H9 (cell line): ENCODE measurements around the gene PRKCA. TPM values are rescaled to one million over a fixed set of nuclear protein-coding genes. Genes with fewer than 3 reads are reported as not detected.

Experiments
- DNase-seq: peaks from one replicate; pipeline ENCODE4 v3.0.0-alpha.2; 2017
- H2AFZ ChIP-seq: one replicate; pipeline ENCODE4 v1.6.1; 2013; ENCODE audit warnings: mild to moderate bottlenecking, low read length, control low read depth, moderate library complexity
- H2AK5ac ChIP-seq: 2 replicates; pipeline ENCODE4 v1.6.1; 2013; ENCODE audit warnings: low read length, control low read depth, mixed read lengths; ENCODE audit not compliant: insufficient read length
- H2BK120ac ChIP-seq: one replicate; pipeline ENCODE4 v1.6.1; 2013; ENCODE audit warnings: low read depth, mild to moderate bottlenecking, low read length, control low read depth, inconsistent platforms; ENCODE audit not compliant: poor library complexity, severe bottlenecking
- H2BK12ac ChIP-seq: 2 replicates; pipeline ENCODE4 v1.6.1; 2013; ENCODE audit warnings: low read length, control low read depth, mixed read lengths, low read depth; ENCODE audit not compliant: insufficient read length
- H2BK15ac ChIP-seq: 2 replicates; pipeline ENCODE4 v1.6.1; 2013; ENCODE audit warnings: low read depth, low read length, control low read depth
- H2BK20ac ChIP-seq: one replicate; pipeline ENCODE4 v1.6.1; 2013; ENCODE audit warnings: low read depth, mild to moderate bottlenecking, low read length, control low read depth, inconsistent platforms; ENCODE audit not compliant: poor library complexity, severe bottlenecking
- H2BK5ac ChIP-seq: 2 replicates; pipeline ENCODE4 v1.6.1; 2013; ENCODE audit warnings: low read length, control low read depth, mixed read lengths; ENCODE audit not compliant: insufficient read length
- H3K14ac ChIP-seq: 2 replicates; pipeline ENCODE4 v1.6.1; 2013; ENCODE audit warnings: low read length, control low read depth; ENCODE audit not compliant: insufficient read depth
- H3K18ac ChIP-seq: 2 replicates; pipeline ENCODE4 v1.6.1; 2013; ENCODE audit warnings: low read depth, mild to moderate bottlenecking, mixed read lengths, low read length, control low read depth; ENCODE audit not compliant: insufficient read length
- H3K23ac ChIP-seq: 2 replicates; pipeline ENCODE4 v1.6.1; 2013; ENCODE audit warnings: low read length, control low read depth, mixed read lengths, low read depth; ENCODE audit not compliant: insufficient read length
- H3K23me2 ChIP-seq: 2 replicates; pipeline ENCODE4 v1.6.1; 2013; ENCODE audit warnings: low read depth, mild to moderate bottlenecking, mixed read lengths, low read length, control low read depth; ENCODE audit not compliant: insufficient read length, poor library complexity, severe bottlenecking
- H3K27ac ChIP-seq: 2 replicates; pipeline ENCODE4 v1.5.1; 2013; ENCODE audit warnings: low read length, control low read depth, mixed read lengths, low read depth; ENCODE audit not compliant: insufficient read length
- H3K27me3 ChIP-seq: 2 replicates; pipeline ENCODE4 v1.6.1; 2013; ENCODE audit warnings: low read length, control low read depth, inconsistent platforms; ENCODE audit not compliant: insufficient read depth
- H3K4ac ChIP-seq: 2 replicates; pipeline ENCODE4 v1.6.1; 2013; ENCODE audit warnings: low read depth, mild to moderate bottlenecking, control low read depth, inconsistent platforms, low read length, moderate library complexity
- H3K4me1 ChIP-seq: 2 replicates; pipeline ENCODE4 v1.6.1; 2013; ENCODE audit warnings: low read length, control low read depth, inconsistent platforms; ENCODE audit not compliant: insufficient read depth
- H3K4me2 ChIP-seq: 2 replicates; pipeline ENCODE4 v1.6.1; 2013; ENCODE audit warnings: low read length, control low read depth, mixed read lengths; ENCODE audit not compliant: insufficient read length, insufficient read depth
- H3K56ac ChIP-seq: 2 replicates; pipeline ENCODE4 v1.6.1; 2013; ENCODE audit warnings: low read depth, mild to moderate bottlenecking, mixed read lengths, low read length, control low read depth; ENCODE audit not compliant: insufficient read length
- H3K79me1 ChIP-seq: 2 replicates; pipeline ENCODE4 v1.6.1; 2013; ENCODE audit warnings: low read depth, mild to moderate bottlenecking, moderate library complexity, low read length, control low read depth, inconsistent platforms; ENCODE audit not compliant: insufficient read depth, poor library complexity, severe bottlenecking
- H3K79me2 ChIP-seq: 2 replicates; pipeline ENCODE4 v1.6.1; 2013; ENCODE audit warnings: low read length, control low read depth, inconsistent platforms; ENCODE audit not compliant: insufficient read depth
- H3K9ac ChIP-seq: 2 replicates; pipeline ENCODE4 v1.6.1; 2013; ENCODE audit warnings: low read length, control low read depth, mixed read lengths; ENCODE audit not compliant: insufficient read length; ENCODE audit errors: extremely low read depth
- H3K9me3 ChIP-seq: one replicate; pipeline ENCODE4 v1.6.1; 2013; ENCODE audit warnings: low read depth, low read length, inconsistent platforms; ENCODE audit not compliant: control insufficient read depth
- H3T11ph ChIP-seq: one replicate; pipeline ENCODE4 v1.6.1; 2013; ENCODE audit warnings: mild to moderate bottlenecking, low read length, control low read depth, inconsistent platforms
- H4K20me1 ChIP-seq: one replicate; pipeline ENCODE4 v1.6.1; 2013; ENCODE audit not compliant: control insufficient read depth, insufficient read length, insufficient read depth
- H4K5ac ChIP-seq: 2 replicates; pipeline ENCODE4 v1.6.1; 2013; ENCODE audit warnings: low read depth, mild to moderate bottlenecking, mixed read lengths, low read length, control low read depth; ENCODE audit not compliant: insufficient read length
- H4K8ac ChIP-seq: replicated peaks from 2 replicates; pipeline ENCODE4 v1.6.1; 2013; ENCODE audit warnings: low read length, control low read depth, mixed read lengths, low read depth; ENCODE audit not compliant: insufficient read length
- H4K91ac ChIP-seq: 2 replicates; pipeline ENCODE4 v1.6.1; 2013; ENCODE audit warnings: low read depth, mild to moderate bottlenecking, moderate library complexity, mixed read lengths, low read length, control low read depth; ENCODE audit not compliant: insufficient read length
- H3K27ac Mint-ChIP-seq, 3 experiments: 2 replicates in 2 of 3; 3 replicates in 1 of 3; pipeline ENCODE4 v1.8.0; 2020 to 2021; ENCODE audit warnings: mixed read lengths in 3 of 3, mild to moderate bottlenecking in 1 of 3, moderate library complexity in 1 of 3
- H3K27me3 Mint-ChIP-seq: 2 replicates; pipeline ENCODE4 v1.8.0; 2021; ENCODE audit warnings: low read depth, mild to moderate bottlenecking, moderate library complexity, mixed read lengths
- H3K36me3 Mint-ChIP-seq, 3 experiments: 2 replicates in 2 of 3; 3 replicates in 1 of 3; pipeline ENCODE4 v1.8.0; 2020 to 2021; ENCODE audit warnings: low read depth in 3 of 3, mixed read lengths in 3 of 3; ENCODE audit not compliant: insufficient read depth in 1 of 3
- H3K4me1 Mint-ChIP-seq, 2 experiments: 2 replicates each; pipeline ENCODE4 v1.8.0; 2020; ENCODE audit warnings: mixed read lengths in 2 of 2
- H3K4me3 Mint-ChIP-seq, 2 experiments: 2 replicates in 1 of 2; 3 replicates in 1 of 2; pipeline ENCODE4 v1.8.0; 2020 to 2021; ENCODE audit warnings: mild to moderate bottlenecking in 2 of 2, mixed read lengths in 2 of 2, moderate library complexity in 1 of 2
- H3K9me3 Mint-ChIP-seq, 2 experiments: 2 replicates in 1 of 2; 3 replicates in 1 of 2; pipeline ENCODE4 v1.8.0; 2020; ENCODE audit warnings: mild to moderate bottlenecking in 2 of 2, mixed read lengths in 2 of 2, moderate library complexity in 1 of 2
- WGBS: extraction: QIAGEN DNeasy Blood & Tissue Kit; methylation state at CpG from one replicate; pipeline ENCODE4 v1.1.7; 2013; ENCODE audit warnings: missing lambda C conversion rate, low lambda C conversion rate, mixed read lengths; ENCODE audit not compliant: insufficient read length; ENCODE audit errors: extremely low coverage; 5-methylcytosine and 5-hydroxymethylcytosine counted together
- total RNA-seq: library from RNA; stranded (reverse); gene quantifications from 2 replicates; pipeline ENCODE4 v1.2.1, GENCODE V29; 2021
- TF ChIP-seq, protein P1 (sequence below): fragments of 200-600 bp; sonication (generic); conservative IDR thresholded peaks from 3 replicates; pipeline ENCODE4 v1.8.0; 2021; ENCODE audit warnings: antibody characterized with exemption, mild to moderate bottlenecking

PRKCA gene
- total RNA-seq, 1 experiment from 2014 or later = 10.5 TPM

DNA sequence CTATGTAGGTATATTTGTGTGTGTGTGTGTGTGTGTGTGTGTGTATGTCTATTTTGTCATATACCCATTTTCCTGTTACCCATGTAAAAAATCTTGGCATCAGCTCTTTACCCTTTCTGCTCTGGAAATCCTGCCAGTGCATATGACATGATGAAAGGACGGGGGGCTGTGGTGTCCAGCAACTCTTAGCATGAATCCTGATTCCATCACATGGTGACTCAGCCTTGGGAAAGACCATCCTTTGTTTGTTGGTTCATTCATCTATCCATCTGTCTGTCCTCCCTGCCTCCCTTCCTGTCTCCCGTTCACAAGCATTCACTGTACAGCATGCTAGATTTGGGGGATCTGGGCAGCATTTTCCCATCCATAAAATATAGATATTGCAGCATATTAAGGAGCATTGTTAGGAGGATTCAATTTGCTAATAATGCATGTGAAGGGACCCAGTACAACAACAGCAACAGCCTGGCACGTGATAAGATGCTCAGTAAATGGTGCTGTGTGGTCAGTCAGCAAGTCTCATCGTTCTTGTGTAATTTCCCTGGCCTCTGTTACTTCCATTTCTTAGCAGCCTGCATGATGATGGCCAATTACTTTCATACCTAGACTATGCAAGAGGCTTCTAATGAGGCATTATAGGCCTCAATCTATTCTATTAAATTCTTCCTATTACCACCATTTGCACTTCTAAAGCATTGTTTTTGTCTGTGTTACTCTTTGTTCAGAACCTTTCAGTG lies 191.0 kb downstream of the PRKCA start:
- Histone ChIP-seq H2BK120ac (no peak overlapping the region), H3K18ac (no peak overlapping the region), H4K91ac (no peak overlapping the region), H3K4me1 (peaks cover 7% of the 10 kb centered on the region), H3K27ac (no peak overlapping the region), H3T11ph (no peak overlapping the region), H3K14ac (no peak overlapping the region), H2BK5ac (no peak overlapping the region), H2AK5ac (no peak overlapping the region), H3K27me3 (no peaks in the 10 kb centered on the region), H3K4ac (no peak overlapping the region), H3K23ac (no peak overlapping the region), H4K8ac (no peak overlapping the region), H3K23me2 (no peaks in the 10 kb centered on the region), H3K4me2 (no peak overlapping the region), H2BK12ac (no peak overlapping the region), H2AFZ (no peak overlapping the region), H2BK20ac (no peak overlapping the region), H3K79me2 (no peaks in the 10 kb centered on the region), H3K79me1 (no peaks in the 10 kb centered on the region), H3K9me3 (no peaks in the 10 kb centered on the region), H3K9ac (no peak overlapping the region), H3K56ac (no peak overlapping the region), H4K20me1 (no peaks in the 10 kb centered on the region), H2BK15ac (no peak overlapping the region), H4K5ac (no peak overlapping the region)
- H3K36me3 Mint-ChIP-seq = no peaks in the 10 kb centered on the region
- WGBS = no CpG with 5 or more reads among the region's 4 CpGs
- no peak overlapping the region for H3K4me3 Mint-ChIP-seq
- H3K27ac Mint-ChIP-seq = peak overlapping the region in 2 of 3 experiments; percentile 64 to 81; a peak in 2 of 7 replicates
- no peaks in the 10 kb centered on the region for H3K27me3 Mint-ChIP-seq
- TF ChIP-seq, protein P1, sequence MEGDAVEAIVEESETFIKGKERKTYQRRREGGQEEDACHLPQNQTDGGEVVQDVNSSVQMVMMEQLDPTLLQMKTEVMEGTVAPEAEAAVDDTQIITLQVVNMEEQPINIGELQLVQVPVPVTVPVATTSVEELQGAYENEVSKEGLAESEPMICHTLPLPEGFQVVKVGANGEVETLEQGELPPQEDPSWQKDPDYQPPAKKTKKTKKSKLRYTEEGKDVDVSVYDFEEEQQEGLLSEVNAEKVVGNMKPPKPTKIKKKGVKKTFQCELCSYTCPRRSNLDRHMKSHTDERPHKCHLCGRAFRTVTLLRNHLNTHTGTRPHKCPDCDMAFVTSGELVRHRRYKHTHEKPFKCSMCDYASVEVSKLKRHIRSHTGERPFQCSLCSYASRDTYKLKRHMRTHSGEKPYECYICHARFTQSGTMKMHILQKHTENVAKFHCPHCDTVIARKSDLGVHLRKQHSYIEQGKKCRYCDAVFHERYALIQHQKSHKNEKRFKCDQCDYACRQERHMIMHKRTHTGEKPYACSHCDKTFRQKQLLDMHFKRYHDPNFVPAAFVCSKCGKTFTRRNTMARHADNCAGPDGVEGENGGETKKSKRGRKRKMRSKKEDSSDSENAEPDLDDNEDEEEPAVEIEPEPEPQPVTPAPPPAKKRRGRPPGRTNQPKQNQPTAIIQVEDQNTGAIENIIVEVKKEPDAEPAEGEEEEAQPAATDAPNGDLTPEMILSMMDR = no peak
- H3K9me3 Mint-ChIP-seq = no peaks in the 10 kb centered on the region
- peaks cover 31 to 34% of the 10 kb centered on the region in 2 experiments for H3K4me1 Mint-ChIP-seq
- DNase-seq = no peak
